PC-9 (cell line): ENCODE data around the gene CPNE9. TPM values are rescaled to one million over a fixed set of nuclear protein-coding genes. Genes with fewer than 3 reads are reported as not detected.

Experiments
- BruUV-seq: library from RNA; stranded (reverse); fragments of 400-500 nt; replicated peaks from 2 replicates; lab custom pipeline; 2021; lab: Mats Ljungman, UMichigan
- CTCF ChIA-PET: fragments of 300-600 bp; sonication (Branson Sonifier 250); formaldehyde crosslinking; loops from one replicate; lab custom pipeline; 2022; ENCODE audit warnings: antibody characterized with exemption; lab: Charles Lee
- POLR2A ChIA-PET: fragments of 300-600 bp; sonication (Branson Sonifier 250); formaldehyde crosslinking; loops from one replicate; lab custom pipeline; 2022; ENCODE audit warnings: antibody characterized with exemption; ENCODE audit not compliant: unreplicated experiment; lab: Charles Lee
- DNase-seq, 2 experiments: peaks; one replicate each; pipeline versions ENCODE4 v3.0.0 to v3.0.0-alpha.2; 2015 to 2022; ENCODE audit warnings: mixed read lengths in 1 of 2
- H2AFZ ChIP-seq: fragments of 200-600 bp; sonication (generic); 2 replicates; pipeline ENCODE4 v1.8.1; 2017; ENCODE audit warnings: antibody characterized with exemption
- H3F3A ChIP-seq: fragments of 200-600 bp; sonication (generic); 2 replicates; pipeline ENCODE4 v1.8.1; 2017; ENCODE audit warnings: antibody characterized with exemption, mild to moderate bottlenecking, low read depth; ENCODE audit not compliant: insufficient read depth
- H3K27ac ChIP-seq: fragments of 200-600 bp; sonication (generic); 2 replicates; pipeline ENCODE4 v1.6.1; 2016; ENCODE audit warnings: mixed run types
- H3K27me3 ChIP-seq: fragments of 200-600 bp; sonication (generic); 2 replicates; pipeline ENCODE4 v1.6.1; 2016; ENCODE audit warnings: low read depth, mixed run types; ENCODE audit not compliant: insufficient read depth
- H3K36me3 ChIP-seq: fragments of 200-600 bp; sonication (generic); 2 replicates; pipeline ENCODE4 v1.6.1; 2016; ENCODE audit warnings: low read depth, mixed run types
- H3K4me1 ChIP-seq: fragments of 200-600 bp; sonication (generic); replicated peaks from 2 replicates; pipeline ENCODE4 v1.6.1; 2016; ENCODE audit warnings: mixed run types; ENCODE audit not compliant: insufficient read depth
- H3K4me2 ChIP-seq: fragments of 200-600 bp; sonication (generic); 2 replicates; pipeline ENCODE4 v1.6.1; 2017; ENCODE audit warnings: mixed run types
- H3K4me3 ChIP-seq: fragments of 200-600 bp; sonication (generic); 2 replicates; pipeline ENCODE4 v1.6.1; 2016; ENCODE audit warnings: mixed run types
- H3K79me2 ChIP-seq: fragments of 200-600 bp; sonication (generic); 2 replicates; pipeline ENCODE4 v1.6.1; 2017; ENCODE audit warnings: low read depth, mixed run types
- H3K9me2 ChIP-seq: fragments of 200-600 bp; sonication (generic); 2 replicates; pipeline ENCODE4 v1.8.1; 2017; ENCODE audit warnings: mild to moderate bottlenecking; ENCODE audit not compliant: insufficient read depth
- H3K9me3 ChIP-seq: fragments of 200-600 bp; sonication (generic); 2 replicates; pipeline ENCODE4 v1.8.1; 2016; ENCODE audit warnings: low read depth; ENCODE audit not compliant: insufficient read depth
- H4K20me1 ChIP-seq: fragments of 200-600 bp; sonication (generic); 2 replicates; pipeline ENCODE4 v1.8.1; 2017; ENCODE audit not compliant: insufficient read depth
- CTCF ChIP-seq: fragments of 200-600 bp; sonication (generic); conservative IDR thresholded peaks from 2 replicates; pipeline ENCODE4 v1.6.1; 2017; ENCODE audit warnings: mixed run types, antibody characterized with exemption, mild to moderate bottlenecking, moderate library complexity
- EZH2 ChIP-seq: fragments of 200-600 bp; sonication (generic); IDR thresholded peaks from 2 replicates; pipeline ENCODE4 v1.8.0; 2017; ENCODE audit warnings: antibody characterized with exemption, low read depth
- intact Hi-C: fragments of 100-400 bp; cut with micrococcal nuclease; formaldehyde crosslinking; loops from one replicate; pipeline ENCODE4 v1.10.0; 2022; ENCODE audit not compliant: unreplicated experiment
- total RNA-seq: library from RNA; stranded (reverse); gene quantifications from 2 replicates; pipeline ENCODE4 v1.2.3, GENCODE V29; 2021

The CPNE9 gene
- total RNA-seq, 1 experiment from 2014 or later, result not detected

DNA sequence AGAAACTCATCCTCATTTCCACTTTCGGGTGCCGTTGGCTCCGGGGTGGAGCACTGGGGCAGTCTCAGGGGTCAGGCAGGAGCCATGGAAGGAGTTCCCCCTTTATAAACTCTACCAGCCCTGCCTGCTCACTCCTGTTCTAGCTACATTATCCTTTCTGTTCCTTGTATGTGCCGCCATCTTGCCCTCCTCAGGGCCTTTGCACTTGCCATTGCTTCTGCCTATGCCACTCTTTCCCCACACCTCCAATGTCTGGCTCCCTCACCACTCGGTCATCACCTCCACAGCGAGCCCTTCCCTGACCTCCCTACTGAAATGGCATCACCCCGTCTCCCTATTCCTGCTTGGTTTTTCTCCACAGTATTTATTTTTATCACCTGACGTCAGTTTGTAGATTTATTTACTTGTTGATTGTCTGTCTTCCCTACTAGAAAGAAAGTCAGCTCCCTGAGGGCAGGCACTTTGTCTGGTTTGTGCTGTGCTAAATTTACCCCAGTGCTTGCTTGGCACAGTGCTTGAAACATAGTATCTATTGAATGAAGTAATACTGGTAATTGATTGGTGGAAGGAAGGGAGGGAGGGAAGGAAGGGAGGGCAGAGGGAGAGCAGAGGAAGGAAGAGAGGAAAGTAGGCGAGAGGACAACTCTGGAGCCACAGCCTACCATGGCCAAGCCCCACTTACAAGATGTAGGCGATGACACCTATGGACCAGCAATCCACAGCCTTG lies 57.3 kb downstream of the CPNE9 start:
- no peak for TF ChIP-seq CTCF
- TF ChIP-seq EZH2, result no peak
- no peak overlapping the region for H3K4me3 ChIP-seq
- POLR2A ChIA-PET, result interaction anchor here (0.6 kb wide), 1 partner anchor 313 kb away, joined by 4 read pairs; no protein-coding TSS in a partner anchor
- H3K27me3 ChIP-seq, result no peaks in the 10 kb centered on the region
- no peak overlapping the region for H2AFZ ChIP-seq
- no peaks in the 10 kb centered on the region for H3K9me3 ChIP-seq
- no peaks in the 10 kb centered on the region for H4K20me1 ChIP-seq
- no peaks in the 10 kb centered on the region for H3K9me2 ChIP-seq
- CTCF ChIA-PET, result interaction anchor here (0.6 kb wide), 1 partner anchor 9 kb away, joined by 3 read pairs; the partner anchor contains the start of gene CAMK1
- intact Hi-C loops, result no loop called here
- DNase-seq, result no peak
- no peaks in the 10 kb centered on the region for H3K79me2 ChIP-seq
- BruUV-seq, result no TSS peak
- H3K4me2 ChIP-seq, result no peak overlapping the region
- H3K4me1 ChIP-seq, result no peaks in the 10 kb centered on the region
- H3F3A ChIP-seq, result no peaks in the 10 kb centered on the region
- H3K27ac ChIP-seq, result no peak overlapping the region
- no peaks in the 10 kb centered on the region for H3K36me3 ChIP-seq

- POLR2A ChIA-PET, result interaction anchor here (0.7 kb wide), 1 partner anchor 249 kb away, joined by 3 read pairs; no protein-coding TSS in a partner anchor
- H3K27me3 ChIP-seq, result no peaks in the 10 kb centered on the region
- no peaks in the 10 kb centered on the region for H3K79me2 ChIP-seq
- CTCF ChIA-PET, result interaction anchor here (0.6 kb wide), 1 partner anchor 8 kb away, joined by 3 read pairs; the partner anchor contains the start of gene CAMK1
- no peak overlapping the region for H2AFZ ChIP-seq
- H3K36me3 ChIP-seq, result no peaks in the 10 kb centered on the region
- intact Hi-C loops, result no loop called here
- H4K20me1 ChIP-seq, result no peaks in the 10 kb centered on the region
- no peaks in the 10 kb centered on the region for H3K4me1 ChIP-seq
- no peak for TF ChIP-seq EZH2
- TF ChIP-seq CTCF, result no peak
- no peak overlapping the region for H3K27ac ChIP-seq
- no TSS peak for BruUV-seq
- no peak overlapping the region for H3K4me3 ChIP-seq
- no peaks in the 10 kb centered on the region for H3K9me2 ChIP-seq
- DNase-seq, result no peak
- no peak overlapping the region for H3K4me2 ChIP-seq
- H3K9me3 ChIP-seq, result no peaks in the 10 kb centered on the region
- H3F3A ChIP-seq, result no peaks in the 10 kb centered on the region
These were observed 58.3 kb downstream of the CPNE9 start for GRCh38 chr3:9761919-9762318.

DNA sequence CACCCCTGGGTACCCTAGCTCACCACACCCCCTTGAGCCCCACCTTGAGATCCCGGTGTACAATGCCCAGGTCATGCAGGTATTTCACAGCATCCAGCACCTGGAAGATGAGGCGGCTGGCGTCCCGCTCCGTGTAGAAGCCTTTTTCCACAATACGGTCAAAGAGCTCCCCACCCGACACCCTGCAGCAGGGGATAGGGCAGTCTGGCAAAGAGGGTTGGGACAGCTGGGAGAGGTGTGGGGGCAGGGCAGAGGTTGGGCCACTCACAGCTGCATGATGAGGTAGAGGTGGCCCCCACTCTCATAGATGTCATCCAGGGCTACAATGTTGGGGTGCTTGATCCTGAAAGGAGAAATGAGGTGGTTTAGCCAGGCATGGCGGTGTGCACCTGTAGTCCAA lies 59.2 kb downstream of the CPNE9 start:
- POLR2A ChIA-PET, result interaction anchor here (0.5 kb wide), 1 partner anchor 567 kb away, joined by 3 read pairs; no protein-coding TSS in a partner anchor
- CTCF ChIA-PET, result no interaction called here
- BruUV-seq, result no TSS peak

More for the DNA sequence above, 59.2 kb downstream of the CPNE9 start:
- Histone ChIP-seq H3K79me2 (no peaks in the 10 kb centered on the region), H3K27me3 (no peaks in the 10 kb centered on the region), H2AFZ (no peak overlapping the region), H3K4me3 (no peak overlapping the region), H3K4me2 (no peak overlapping the region), H4K20me1 (no peaks in the 10 kb centered on the region), H3K9me2 (no peaks in the 10 kb centered on the region), H3K27ac (no peak overlapping the region), H3K36me3 (no peaks in the 10 kb centered on the region), H3F3A (no peaks in the 10 kb centered on the region), H3K4me1 (no peaks in the 10 kb centered on the region), H3K9me3 (no peaks in the 10 kb centered on the region)
- TF ChIP-seq EZH2 (no peak), CTCF (no peak)
- intact Hi-C loops, result no loop called here
- DNase-seq, result no peak
